Left lobe of liver (tissue), 2 donors: ENCODE results near the gene TALDO1. TPM values are rescaled to one million over a fixed set of nuclear protein-coding genes. Genes with fewer than 3 reads are reported as not detected.

Experiments used
- ATAC-seq: fragments of 200-7000 bp; cut with Tn5 transposase; one replicate; pipeline ENCODE4 v1.9.1; 2020; ENCODE audit warnings: mild to moderate bottlenecking, moderate library complexity
- DNase-seq: peaks from one replicate; pipeline ENCODE4 v3.0.0-alpha.2; 2020; ENCODE audit warnings: low spot score
- total RNA-seq: library from RNA; stranded (reverse); gene quantifications from one replicate; pipeline ENCODE4 v1.2.1, GENCODE V29; 2021
- donor health status: DM: no; HTN: no; CAD: no; lungs with moderate emphysema.
- donor health status: DM: no; HTN: yes; CAD: no.

TALDO1 gene
- total RNA-seq, 1 donor from 2014 or later, result 147 TPM

DNA sequence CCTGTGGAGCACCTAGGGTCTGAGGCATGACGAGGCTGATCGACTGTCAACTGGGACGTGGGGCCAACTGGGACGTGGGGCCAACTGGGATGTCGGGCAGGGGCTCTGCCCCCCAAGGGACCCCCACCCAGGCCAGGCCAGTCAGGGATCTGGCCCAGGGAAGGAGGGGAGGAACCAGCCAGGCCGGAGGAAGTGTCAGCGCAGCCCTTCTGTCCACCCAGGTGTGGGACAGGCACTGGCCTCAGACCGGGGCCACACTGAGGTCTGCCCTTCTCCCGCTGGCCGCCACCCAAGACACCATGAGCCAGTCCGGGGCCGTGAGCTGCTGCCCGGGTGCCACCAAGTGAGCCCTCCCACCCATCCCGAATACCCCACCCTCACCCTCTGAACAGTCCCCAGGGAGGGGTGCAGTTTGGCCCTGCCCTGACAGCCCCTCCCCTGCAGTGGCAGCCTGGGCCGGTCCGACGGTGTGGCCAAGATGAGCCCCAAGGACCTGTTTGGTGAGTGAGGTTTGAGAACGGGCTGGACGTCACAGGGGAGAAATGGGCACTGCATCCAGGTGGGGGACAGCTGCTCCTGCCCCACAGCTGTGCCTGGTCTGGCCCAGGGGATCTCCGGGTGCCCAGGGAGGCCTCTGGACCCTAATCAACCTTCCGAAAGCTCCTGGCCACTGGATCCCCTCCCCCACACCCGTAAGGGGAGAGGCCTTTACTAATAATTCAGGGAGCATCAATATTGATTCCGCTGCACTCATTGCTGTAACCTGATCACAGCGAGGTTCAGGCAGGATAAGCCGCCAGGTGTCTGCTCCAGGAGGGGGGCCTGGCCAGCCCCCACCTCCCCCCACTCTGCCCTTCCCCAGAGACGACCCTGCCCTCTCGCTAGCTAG, 37.9 kb upstream of the TALDO1 start:
- ATAC-seq (no peak), DNase-seq (no peak)

DNA sequence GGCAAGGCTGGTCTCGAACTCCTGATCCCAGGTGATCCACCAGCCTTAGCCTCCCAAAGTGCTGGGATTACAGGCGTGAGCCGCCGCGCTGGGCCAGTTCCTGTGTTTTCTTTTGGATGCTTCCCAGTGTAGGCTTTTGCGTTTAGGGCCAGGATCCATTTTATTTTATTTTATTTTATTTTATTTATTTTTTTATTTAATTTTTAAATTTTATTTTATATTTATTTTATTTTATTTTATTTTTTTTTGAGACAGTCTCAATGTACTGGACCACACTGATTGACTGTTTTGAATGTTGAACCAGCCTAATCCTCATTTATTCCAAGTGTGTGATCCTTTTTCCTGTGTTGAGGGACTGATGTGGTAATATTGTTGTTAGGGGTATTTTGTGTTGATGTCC, 32.8 kb upstream of the TALDO1 start:
- DNase-seq (no peak), ATAC-seq (no peak)

DNA sequence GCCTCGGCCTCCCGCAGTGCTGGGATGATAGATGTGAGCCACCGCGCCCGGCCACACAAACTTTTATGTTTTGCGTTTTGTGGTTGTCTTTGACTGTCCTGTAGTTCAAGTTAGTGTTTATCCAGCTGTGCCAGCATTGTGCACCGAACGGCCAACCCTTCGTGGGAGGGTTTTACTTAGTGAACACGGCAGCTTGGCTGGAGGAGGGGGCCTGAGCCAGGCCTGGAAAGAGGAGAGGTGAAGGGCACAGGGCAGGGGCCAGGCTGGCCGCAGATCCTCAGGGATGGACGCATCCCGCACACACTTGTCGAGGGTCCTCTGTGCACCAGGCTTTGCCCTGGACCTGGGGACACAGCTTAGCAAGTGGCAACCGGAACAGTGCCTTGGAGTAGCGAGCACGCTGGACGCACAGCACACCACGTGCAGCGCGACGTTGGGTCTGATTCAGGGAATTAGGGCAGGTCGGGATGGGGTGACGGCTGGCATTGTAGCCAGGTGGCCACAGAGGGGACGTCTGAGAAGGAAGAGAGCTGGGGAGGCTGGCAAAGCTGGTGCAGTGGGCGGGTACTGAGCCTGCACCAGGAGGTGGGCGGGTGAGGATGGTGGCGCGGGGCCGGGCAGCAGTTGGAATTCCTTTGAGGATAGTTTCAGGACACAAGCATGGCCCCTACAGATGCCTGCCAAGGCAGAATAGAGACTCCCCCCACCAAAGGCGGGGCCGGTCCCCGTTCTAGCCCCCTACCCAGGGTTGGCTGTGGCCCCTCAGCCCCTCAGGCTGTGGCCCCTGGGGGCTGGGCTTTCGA, 27.8 kb upstream of the TALDO1 start:
- ATAC-seq (no peak), DNase-seq (no peak)

DNA sequence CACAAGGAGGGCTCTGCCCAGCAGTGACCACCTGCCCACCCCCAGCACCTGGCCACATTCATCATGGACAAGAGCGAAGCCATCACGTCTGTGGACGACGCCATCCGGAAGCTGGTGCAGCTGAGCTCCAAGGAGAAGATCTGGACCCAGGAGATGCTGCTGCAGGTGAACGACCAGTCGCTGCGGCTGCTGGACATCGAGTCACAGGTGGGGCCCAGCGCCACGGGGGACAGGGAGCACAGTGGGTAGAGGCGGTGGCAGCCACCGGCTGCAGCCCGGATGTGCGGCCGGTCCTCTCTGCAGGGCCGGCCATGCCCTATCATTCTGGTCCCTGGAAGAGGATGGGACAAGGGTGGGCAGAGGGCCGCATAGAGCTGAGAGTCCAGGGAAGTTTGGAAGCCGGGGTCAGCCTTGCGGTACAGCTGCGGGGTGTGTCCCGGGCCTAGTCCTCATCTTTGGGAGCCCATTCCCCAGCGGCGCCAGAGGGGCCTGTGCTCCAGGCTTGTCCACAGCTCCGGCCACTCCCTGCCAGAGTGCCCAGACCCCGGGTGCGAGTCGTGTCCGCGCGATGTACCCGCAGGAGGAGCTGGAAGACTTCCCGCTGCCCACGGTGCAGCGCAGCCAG, 27.1 kb upstream of the TALDO1 start:
- ATAC-seq (peak; percentile 3), DNase-seq (no peak)

DNA sequence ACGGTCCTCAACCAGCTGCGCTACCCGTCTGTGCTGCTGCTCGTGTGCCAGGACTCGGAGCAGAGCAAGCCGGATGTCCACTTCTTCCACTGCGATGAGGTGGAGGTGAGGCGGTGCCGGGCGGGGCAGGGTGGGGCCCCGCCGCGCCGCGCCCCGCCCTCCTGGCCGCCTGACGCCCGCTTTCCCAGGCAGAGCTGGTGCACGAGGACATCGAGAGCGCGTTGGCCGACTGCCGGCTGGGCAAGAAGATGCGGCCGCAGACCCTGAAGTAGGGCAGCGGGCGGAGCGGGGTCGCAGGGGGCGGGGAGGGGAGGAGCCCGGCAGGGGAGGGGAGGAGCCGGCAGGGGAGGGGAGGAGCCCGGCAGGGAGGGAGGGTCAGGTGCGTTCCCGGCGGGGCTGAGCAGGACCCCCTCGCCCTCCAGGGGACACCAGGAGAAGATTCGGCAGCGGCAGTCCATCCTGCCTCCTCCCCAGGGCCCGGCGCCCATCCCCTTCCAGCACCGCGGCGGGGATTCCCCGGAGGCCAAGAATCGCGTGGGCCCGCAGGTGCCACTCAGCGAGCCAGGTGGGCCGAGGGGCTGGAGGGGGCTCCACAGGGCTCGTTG, 26.5 kb upstream of the TALDO1 start:
- ATAC-seq (peak; percentile 73), DNase-seq (peak; percentile 75)

DNA sequence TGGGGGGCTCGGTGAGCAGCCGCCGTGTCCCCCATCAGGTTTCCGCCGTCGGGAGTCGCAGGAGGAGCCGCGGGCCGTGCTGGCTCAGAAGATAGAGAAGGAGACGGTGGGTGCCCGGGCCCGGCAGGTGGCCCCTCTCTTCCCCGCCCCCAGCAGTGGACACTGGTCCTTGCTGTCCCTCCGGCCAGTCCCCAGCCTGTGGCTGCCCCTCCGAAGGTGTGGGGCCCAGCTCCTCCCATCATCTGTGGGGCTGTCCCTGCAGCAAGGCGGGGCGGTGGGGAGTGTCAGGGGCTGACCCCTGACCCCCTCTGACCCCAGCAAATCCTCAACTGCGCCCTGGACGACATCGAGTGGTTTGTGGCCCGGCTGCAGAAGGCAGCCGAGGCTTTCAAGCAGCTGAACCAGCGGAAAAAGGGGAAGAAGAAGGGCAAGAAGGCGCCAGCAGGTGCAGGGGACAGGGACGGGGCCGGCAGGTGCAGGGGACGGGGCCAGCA, 26.0 kb upstream of the TALDO1 start:
- ATAC-seq, result no peak
- no peak for DNase-seq

DNA sequence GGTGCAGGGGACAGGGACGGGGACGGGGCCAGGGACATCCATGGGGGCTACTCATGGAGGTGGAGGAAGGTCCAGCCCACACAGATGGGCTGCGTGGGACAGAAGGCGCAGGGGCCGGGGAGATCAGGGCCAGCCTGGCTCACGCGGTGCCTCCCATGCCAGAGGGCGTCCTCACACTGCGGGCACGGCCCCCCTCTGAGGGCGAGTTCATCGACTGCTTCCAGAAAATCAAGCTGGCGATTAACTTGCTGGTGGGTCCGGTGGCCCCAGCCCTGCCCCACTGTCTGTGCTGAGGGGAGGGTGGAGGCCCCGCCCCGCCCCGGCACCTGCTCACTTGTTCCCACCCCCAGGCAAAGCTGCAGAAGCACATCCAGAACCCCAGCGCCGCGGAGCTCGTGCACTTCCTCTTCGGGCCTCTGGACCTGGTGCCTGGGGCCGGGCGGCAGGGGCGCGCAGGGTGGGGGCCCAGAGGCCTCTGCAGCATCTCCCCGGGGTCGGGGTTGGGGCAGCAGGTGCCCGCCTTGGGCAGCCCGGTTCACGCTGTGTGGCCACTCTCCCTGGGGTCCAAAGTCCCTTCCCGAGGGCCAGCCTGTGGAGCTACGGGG, 25.4 kb upstream of the TALDO1 start:
- no peak for DNase-seq
- peak; percentile 33 for ATAC-seq

DNA sequence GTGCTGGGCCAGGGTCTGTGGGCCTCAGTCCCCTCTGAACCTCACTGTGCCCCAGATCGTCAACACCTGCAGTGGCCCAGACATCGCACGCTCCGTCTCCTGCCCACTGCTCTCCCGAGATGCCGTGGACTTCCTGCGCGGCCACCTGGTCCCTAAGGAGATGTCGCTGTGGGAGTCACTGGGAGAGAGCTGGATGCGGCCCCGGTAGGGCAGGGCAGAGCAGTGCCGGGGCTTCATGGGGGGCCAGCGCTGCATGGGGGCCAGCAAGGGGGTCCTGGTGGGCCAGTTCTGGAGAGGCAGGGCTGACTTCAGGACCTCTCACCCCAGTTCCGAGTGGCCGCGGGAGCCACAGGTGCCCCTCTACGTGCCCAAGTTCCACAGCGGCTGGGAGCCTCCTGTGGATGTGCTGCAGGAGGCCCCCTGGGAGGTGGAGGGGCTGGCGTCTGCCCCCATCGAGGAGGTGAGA, 24.9 kb upstream of the TALDO1 start:
- ATAC-seq (peak; percentile 3), DNase-seq (no peak)

DNA sequence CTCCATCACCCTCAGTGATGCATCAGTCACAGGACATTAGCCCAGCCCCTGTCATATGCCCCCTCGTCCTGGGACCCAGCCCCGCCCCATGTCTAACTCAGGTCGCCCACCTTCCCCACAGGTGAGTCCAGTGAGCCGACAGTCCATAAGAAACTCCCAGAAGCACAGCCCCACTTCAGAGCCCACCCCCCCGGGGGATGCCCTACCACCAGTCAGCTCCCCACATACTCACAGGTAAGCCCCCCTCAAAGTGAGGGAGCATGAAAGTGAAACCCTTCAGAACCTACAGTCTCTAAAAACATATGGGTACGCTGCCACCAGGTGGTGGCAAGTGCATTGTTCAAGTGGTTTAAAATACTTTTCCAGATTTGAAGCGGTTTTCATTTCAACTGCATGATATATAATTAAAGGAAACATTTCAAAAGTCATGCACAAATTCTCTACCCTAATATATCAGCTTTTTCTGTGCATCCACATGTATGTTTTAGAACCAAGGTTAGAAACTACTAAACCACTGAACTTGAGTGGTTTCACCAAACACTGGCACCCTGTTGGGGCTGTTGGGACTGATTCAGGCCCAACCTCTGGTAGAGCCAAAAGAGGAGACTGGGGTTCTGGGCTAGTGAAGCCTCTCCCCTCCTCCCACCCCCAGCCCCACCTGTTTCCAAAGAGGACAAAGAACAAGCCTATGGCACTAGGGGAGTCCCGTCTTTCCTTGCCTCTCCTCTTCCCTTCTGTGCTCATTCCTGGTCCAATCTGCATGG, 24.0 kb upstream of the TALDO1 start:
- peak; percentile 51 for DNase-seq

DNA sequence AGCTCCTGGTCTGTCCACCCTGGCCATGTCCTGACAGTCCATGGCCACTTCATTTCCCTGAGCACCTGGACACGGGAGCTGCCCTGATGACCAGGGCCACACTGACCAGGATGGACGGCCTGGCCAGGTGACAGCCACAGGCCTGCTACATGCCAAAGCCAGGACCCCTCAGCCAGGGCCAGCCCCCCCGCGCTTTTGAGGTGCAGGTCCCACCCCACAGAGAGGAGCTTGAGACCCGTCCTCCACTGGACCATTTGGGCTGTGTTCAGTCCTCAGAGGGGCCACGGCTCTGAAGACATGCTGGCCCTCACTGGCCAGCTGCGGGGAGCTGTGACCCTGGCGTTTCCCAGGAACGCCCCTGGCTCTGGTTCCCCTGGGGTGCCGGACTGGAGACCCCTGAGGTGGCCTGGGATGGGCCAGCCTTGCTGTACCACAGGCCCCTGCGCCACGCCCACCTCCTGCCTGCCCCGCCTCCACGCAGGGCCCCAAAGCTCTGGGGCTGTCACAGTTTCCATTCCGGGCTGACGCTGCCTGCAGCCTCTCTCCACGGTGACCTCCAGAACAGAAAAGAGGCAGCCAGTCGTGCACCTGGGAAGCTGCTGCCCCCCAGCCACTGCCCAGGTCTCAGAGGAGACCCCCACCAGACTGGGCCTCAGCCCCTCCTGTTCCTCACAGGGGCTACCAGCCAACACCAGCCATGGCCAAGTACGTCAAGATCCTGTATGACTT, 23.1 kb upstream of the TALDO1 start:
- no peak for DNase-seq
- no peak for ATAC-seq

More for the DNA sequence above, 24.0 kb upstream of the TALDO1 start:
- peak; percentile 8 for ATAC-seq

DNA sequence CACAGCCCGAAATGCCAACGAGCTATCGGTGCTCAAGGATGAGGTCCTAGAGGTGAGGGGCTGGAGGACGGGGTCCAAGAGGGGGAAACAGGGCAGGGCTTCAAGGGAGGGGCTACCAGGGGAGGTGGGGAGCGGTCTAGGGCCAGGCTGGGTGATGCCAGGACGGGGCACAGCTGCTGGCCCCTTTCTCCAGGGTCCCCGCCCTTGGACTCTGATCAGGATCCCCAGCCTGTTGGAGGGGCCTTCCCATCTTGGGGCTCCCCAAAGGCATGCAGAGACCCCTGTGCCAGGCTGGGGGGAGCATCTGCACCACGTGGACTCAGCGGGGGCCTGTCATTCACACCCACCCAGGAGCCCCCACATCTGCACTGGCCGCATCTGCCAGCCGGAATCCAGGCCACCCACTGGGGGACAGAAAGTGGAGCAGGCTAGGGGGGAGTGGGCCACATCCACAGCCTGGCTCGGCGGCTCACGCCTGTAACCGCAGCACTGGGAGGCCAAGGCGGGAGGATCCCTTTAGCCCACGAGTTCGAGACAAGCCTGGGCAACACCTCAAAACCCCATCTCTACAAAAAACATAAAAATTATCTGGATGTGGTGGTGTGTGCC, 22.4 kb upstream of the TALDO1 start:
- no peak for ATAC-seq
- no peak for DNase-seq

DNA sequence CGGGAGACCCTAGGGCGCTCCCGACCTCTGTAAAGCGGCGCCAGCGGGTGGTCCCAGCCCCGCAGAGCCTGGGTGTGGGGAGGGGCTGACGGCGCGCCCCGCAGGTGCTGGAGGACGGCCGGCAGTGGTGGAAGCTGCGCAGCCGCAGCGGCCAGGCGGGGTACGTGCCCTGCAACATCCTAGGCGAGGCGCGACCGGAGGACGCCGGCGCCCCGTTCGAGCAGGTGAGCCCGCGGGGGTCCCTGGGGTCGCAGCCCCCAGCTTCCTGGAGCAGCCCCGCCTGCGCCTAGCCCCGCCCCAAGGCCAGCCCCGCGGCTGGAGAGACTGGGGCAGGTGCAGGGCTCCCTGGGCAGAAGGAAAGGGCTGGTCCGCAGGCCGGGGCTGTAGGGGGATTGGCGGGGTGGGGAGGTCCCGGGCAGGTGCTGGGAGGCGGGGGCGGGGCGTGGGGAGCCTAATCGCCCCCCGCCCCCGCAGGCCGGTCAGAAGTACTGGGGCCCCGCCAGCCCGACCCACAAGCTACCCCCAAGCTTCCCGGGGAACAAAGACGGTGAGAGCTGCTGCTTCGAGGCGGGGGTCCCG, 21.6 kb upstream of the TALDO1 start:
- DNase-seq (no peak), ATAC-seq (no peak)

DNA sequence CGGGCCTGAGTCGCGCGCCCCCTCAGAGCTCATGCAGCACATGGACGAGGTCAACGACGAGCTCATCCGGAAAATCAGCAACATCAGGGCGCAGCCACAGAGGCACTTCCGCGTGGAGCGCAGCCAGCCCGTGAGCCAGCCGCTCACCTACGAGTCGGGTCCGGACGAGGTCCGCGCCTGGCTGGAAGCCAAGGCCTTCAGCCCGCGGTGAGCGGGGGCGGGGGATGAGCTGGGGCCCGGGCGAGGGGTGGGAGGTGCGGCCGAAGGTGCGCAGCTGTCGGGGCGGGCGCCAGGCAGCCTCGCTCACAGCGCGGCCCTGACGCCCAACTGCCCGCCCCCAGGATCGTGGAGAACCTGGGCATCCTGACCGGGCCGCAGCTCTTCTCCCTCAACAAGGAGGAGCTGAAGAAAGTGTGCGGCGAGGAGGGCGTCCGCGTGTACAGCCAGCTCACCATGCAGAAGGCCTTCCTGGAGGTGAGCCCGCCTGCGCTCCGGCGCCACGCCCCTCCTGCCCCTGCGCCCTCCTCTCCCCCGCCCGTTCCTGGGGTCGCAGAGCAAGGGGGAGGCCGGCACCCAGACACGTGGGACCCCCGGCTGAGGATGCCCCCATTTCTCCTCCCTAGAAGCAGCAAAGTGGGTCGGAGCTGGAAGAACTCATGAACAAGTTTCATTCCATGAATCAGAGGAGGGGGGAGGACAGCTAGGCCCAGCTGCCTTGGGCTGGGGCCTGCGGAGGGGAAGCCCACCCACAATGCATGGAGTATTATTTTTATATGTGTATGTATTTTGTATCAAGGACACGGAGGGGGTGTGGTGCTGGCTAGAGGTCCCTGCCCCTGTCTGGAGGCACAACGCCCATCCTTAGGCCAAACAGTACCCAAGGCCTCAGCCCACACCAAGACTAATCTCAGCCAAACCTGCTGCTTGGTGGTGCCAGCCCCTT, 20.7 kb upstream of the TALDO1 start:
- ATAC-seq (no peak), DNase-seq (peak; percentile 62)

DNA sequence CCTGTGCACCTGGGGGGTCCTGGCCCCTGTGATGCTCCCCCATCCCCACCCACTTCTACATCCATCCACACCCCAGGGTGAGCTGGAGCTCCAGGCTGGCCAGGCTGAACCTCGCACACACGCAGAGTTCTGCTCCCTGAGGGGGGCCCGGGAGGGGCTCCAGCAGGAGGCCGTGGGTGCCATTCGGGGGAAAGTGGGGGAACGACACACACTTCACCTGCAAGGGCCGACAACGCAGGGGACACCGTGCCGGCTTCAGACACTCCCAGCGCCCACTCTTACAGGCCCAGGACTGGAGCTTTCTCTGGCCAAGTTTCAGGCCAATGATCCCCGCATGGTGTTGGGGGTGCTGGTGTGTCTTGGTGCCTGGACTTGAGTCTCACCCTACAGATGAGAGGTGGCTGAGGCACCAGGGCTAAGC, 20.0 kb upstream of the TALDO1 start:
- no peak for DNase-seq

DNA sequence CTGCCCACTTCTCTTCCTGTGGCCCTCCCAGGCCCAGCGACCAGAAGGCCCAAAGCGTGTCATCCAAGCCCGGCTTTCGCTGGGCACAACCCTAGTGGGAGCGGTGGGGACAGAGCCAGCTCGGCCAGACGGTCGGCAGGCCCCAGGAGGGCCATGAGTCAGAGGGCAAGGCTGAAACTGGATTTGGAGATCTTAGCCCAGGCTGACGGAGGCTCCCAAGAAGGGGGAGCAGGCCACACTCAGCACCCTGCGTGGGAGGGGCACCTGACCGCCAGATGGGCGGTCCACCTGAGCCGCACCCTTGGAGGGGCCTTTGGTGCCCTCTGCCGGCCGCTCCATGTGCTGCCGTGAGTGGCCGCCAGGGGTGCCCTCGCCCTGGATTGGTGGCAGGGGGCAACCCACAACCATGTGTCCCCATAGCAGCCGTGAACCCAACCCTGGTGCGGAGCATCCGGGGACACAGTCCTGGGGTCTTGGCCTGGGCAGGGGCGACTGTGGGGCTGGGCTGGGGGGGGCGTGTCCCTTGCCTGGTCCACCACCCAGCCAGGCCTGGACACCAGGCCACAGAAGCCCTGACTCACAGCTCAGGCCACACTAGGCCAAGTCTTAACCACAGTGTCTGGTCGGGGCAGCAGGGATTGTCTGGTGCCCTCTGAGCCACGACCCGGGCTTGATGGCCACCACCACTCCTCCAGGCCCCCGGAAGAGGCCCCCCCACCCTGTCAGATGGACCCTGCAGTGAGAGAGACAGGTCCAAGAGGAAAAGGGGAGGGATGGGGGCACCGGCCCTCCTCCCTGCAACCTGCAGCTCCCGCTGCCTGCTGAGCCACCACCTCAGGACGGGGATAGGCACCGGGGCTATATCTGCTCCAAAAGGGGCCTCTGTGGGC, 19.2 kb upstream of the TALDO1 start:
- DNase-seq (peak; percentile 85), ATAC-seq (peak; percentile 87)

More for the DNA sequence above, 20.0 kb upstream of the TALDO1 start:
- ATAC-seq, result peak; percentile 3
